NCI-H2196 (cell line): ENCODE measurements around the gene P2RX2.

Experiments used
- DNase-seq: peaks from one replicate; lab custom pipeline; 2025; ENCODE audit not compliant: unreplicated experiment; lab: John Stamatoyannopoulos, UW

The P2RX2 gene

DNA sequence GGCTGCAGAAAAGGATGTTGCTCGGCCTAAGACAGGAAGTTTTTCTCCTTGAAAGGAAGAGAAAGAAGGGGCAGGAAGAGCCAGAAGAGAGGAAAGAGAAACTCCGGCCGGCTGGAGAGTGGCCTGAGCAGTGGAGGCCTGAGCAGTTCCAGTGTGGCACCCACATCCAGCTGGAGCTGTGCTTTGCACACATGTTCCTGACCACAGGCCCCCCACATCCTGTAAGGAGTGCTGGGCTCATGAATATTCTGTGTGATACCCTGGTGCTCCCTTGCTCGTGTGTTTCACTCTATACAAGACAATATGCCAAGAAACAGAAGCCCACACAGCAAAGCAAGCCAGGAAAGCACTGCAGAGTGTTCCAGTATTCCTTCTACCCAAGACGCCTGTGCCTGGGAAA, 41.5 kb downstream of the P2RX2 start:
- no peak for DNase-seq

DNA sequence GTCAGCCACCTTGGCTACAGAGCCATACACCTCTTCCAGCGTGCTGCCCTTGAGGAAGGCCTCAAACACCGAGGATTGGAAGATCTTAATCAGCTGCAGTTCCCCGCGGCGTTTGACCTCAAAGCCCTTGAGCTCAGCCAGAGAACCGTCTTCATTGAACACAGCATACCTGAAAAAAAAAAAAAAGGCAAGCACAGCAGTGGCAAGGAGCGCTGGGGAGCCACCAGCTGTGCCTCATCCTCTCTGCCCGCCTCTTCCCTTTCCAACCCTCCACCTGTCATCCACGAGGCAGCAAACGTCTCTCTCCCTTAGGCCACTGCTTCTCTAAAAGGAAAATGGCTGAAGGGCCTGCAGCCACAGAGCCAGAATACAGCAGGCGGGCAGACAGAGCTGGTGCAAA, 42.4 kb downstream of the P2RX2 start:
- DNase-seq = no peak

DNA sequence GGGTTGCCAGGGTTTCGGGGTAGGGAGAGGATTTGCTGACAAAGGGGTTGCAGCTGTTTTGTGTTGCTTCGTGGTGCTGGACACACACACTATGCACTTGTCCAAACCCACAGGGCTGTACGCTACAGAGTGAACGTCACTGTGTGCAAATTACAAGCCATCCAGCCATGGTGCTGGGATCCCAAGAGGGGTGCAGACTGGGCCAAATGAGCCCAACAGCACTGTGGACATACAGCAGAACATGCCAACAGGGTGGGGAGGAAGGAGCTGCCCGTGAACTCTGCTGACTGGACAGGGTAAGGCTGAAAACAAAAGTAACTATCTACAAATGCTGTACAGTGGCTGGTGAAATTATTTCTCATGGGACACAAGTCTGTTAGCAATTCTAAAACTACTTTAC, 43.4 kb downstream of the P2RX2 start:
- no peak for DNase-seq

DNA sequence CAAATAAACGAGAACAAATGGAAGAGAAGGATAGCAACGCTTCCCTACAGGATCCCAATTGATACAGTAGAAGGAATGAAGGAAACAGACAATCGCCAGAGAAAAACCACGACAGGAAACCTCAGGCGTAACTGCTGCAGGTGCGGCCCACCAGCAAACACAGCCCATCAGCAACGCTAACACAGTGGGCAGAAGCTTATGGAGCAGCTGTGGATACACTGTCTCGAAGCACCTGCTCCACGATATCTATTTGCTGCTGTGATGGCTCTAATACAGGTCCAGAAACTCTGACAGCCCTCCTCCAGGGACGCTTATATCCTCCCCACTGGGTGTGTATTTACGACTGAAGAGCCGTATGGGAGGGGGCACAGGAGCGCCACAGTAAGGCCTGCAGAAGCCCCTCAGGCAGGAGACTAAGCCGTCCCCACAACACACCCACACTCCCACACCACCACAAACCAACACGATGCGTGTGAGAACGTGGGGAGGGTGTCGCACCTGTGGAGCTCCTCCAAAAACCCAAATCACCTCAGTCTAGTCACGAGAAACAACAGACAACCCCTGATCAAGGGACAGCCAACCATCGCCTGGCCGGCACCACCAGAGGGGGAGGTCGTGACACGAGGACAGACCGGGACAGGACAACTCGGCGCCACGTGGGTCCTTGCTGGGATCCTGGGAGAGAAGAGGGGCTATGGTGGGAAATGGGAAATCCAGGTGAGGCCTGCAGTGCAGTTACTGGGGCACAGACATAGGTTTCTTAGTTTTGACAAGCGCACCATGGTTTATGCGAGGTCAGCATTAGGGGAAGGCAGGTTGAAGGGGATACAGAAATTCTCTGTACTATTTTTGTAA, 44.6 kb downstream of the P2RX2 start:
- DNase-seq = no peak

DNA sequence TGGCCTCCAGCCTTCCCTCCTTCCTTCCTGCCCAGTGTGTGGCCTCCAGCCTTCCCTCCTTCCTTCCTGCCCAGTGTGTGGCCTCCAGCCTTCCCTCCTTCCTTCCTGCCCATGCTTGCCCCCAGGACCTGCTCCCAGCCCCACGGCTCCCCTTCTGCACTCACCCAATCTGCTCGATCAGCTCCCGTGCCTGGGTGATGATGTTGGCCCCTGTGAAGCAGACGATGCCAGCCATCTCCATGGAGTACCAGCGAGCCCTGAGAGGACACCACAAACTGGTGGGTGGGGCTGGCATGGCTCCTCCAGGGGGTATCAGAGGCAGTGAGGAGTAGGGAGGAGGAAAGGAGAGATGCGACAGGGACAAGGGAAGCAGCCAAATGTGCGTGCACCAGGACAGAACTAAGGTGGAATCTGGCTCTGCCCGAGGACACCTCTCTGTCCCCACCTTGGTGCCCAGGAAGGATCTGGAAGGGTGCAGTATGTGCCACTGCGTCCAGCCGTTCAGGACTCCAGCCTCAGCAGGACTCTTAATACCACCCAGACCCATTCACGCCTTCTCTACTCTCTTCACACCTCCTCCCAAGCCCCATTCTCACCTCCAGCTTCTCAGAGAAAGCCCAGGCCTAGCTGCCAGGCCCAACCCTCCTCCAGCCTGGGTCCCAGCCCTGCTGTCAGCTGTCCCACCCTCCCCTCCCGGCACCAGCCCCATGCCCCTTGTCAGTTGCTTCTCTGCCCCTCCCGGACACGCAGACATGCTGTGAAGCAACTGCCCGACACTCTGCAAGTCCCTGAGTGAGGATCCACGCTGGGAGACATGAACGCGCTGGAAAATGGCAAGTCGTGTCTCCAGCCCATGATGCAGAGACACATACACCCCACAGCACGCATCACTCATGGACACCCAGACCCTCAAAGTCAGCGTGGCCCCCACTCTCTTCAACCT, 45.9 kb downstream of the P2RX2 start:
- DNase-seq = no peak

DNA sequence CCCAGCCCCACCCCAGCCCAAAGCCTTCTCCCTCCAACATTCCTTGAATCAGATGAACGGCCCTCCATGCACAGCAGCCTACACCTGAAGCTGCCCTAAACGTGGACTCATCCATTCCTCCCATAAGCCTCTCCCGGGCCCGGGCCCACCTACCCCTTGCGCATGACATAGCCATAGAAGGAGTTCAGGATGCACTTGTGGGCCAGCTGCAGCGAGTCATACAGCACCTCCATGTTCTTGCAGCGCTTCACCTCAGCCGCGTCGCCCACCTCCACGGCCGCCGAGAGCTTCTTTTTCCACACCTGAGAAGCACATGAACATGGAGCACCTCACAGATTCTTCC, 46.5 kb downstream of the P2RX2 start:
- DNase-seq = no peak

DNA sequence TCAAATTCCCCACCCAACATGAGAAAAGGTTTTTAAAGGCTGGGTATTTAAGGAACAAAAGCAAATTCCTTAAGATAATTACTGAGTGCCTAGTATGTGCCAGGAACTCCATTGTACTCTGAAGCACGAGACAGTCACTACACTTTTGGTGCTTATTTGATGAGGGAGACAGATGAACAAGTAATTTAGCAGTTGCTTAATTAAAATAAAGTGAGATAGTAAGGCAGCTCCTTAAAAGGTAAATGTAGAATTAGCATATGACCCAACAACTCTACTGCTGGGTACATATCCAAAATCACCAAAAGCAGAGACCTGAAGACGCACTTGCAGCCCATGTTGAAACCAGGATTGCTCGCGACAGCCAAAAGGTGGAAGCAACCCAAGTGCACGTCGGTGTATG, 47.2 kb downstream of the P2RX2 start:
- DNase-seq = no peak

DNA sequence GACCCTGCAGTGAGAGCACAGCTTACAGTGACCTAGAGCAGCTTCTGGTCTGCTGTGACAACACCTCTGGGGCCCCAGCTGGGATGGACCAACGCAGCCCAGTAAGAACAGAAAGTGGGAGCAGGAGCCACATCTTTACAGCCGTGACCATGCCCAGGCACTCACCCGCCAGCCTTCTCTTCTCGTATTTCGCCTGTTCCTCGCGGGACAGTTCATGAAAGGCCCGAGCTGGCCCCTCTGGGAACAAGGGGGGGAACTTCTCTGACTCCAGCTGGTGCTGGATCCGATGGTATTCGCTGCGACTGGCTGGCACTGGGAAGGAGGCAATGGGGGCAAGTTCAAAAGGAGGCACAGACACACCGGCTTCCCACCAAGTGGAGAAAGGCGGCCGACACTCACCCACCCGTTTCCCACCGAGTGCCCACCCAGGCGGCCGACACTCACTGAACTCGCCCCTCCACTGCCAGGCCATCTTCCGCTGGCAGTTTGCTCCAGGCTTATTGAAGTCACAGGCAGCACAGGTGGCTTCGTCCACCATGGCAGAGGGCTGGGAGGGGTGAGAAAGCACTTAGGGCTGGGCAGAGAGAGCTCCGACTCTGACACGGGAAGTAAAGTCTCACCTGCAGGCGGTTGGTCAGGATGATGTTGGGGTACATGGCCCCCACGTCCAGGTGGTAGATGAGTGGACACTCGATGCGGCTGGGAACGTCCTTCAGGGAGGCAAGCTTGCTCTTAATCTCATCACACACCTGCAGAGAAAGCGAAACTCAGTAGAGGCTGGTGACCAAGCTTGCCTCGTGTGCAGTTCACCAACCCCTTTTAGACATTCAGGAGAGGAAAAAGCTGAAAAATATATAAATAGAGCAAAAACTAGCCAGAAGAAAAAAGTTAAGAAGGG, 49.9 kb downstream of the P2RX2 start:
- DNase-seq = no peak

DNA sequence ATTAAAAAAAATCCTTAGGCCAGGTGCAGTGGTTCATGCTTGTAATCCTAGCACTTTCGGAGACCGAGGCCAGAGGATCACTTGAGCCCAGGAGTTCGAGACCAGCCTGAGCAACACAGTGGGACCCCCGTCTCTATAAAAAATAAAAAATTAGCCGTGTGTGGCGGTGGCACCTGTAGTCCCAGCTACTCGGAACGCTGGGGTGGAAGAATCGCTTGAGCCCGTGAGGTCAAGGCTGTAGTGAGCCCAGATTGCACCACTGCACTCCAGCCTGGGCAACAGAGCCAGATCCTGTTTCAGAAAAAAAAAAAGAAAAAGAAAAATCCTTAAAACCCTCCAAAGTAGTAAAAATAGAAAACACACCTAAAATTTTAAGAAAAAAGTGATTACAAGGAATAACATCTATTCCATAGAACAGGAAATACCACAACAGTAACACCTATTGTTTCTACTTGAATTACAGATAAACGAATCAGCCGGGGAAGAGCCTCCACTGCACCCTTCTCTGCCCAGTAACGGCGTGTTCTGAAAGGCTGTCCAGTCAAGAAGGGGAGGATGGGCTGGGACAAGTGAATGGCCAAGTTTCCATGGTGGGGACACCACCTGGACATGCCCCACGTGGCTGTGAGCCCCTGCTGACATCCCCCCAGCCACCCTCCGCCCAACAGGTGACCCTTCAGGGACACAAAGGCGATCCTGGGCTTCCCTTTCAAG, 50.7 kb downstream of the P2RX2 start:
- no peak for DNase-seq
